Nephron progenitor cell (in vitro differentiated cells): ENCODE results near the gene CMTM1.

Source experiments
- DNase-seq: peaks from one replicate; pipeline ENCODE4 v3.0.0; 2021
- H3K27ac Mint-ChIP-seq: 2 replicates; pipeline ENCODE4 v1.8.0; 2021; ENCODE audit warnings: mild to moderate bottlenecking, moderate library complexity, mixed read lengths
- H3K27me3 Mint-ChIP-seq: 2 replicates; pipeline ENCODE4 v1.8.0; 2021; ENCODE audit warnings: mild to moderate bottlenecking, low read depth, mixed read lengths; ENCODE audit not compliant: poor library complexity
- H3K36me3 Mint-ChIP-seq: 2 replicates; pipeline ENCODE4 v1.8.0; 2021; ENCODE audit warnings: low read depth, mixed read lengths
- H3K4me1 Mint-ChIP-seq: 2 replicates; pipeline ENCODE4 v1.8.0; 2021; ENCODE audit warnings: mixed read lengths
- H3K4me3 Mint-ChIP-seq: 2 replicates; pipeline ENCODE4 v1.8.0; 2021; ENCODE audit warnings: mild to moderate bottlenecking, moderate library complexity, mixed read lengths
- H3K9me3 Mint-ChIP-seq: 2 replicates; pipeline ENCODE4 v1.8.0; 2021; ENCODE audit warnings: mild to moderate bottlenecking, moderate library complexity, mixed read lengths
- TF ChIP-seq, protein P1 (sequence below): fragments of 200-600 bp; sonication (generic); IDR thresholded peaks from 2 replicates; pipeline ENCODE4 v1.5.0; 2021; ENCODE audit warnings: antibody characterized with exemption

Gene CMTM1

DNA sequence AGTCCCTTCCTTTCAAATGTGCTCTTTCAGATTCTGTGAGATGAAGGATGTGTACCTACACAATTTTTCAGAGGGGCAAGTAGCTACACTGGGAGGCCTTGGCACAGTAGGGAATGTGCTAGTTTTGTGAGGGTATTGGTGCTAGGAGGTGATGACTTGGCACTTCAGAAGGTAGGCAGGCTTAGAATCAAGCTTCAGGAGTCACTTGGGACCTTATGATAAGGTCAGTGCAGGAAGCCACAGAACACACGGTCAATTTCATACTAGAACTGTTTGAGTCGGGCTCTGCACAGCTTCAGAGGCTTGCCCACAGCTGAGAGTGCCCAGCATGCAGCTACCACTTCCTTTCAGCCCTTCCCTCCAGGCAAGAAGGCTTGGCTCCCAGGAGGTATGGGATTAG, 6.1 kb downstream of the CMTM1 start:
- no peaks in the 10 kb centered on the region for H3K9me3 Mint-ChIP-seq
- H3K27me3 Mint-ChIP-seq, result peaks cover 8% of the 10 kb centered on the region
- no peak overlapping the region for H3K27ac Mint-ChIP-seq
- no peak for DNase-seq
- peaks cover 7% of the 10 kb centered on the region for H3K36me3 Mint-ChIP-seq
- H3K4me3 Mint-ChIP-seq, result no peak overlapping the region
- no peaks in the 10 kb centered on the region for H3K4me1 Mint-ChIP-seq
- TF ChIP-seq, protein P1, sequence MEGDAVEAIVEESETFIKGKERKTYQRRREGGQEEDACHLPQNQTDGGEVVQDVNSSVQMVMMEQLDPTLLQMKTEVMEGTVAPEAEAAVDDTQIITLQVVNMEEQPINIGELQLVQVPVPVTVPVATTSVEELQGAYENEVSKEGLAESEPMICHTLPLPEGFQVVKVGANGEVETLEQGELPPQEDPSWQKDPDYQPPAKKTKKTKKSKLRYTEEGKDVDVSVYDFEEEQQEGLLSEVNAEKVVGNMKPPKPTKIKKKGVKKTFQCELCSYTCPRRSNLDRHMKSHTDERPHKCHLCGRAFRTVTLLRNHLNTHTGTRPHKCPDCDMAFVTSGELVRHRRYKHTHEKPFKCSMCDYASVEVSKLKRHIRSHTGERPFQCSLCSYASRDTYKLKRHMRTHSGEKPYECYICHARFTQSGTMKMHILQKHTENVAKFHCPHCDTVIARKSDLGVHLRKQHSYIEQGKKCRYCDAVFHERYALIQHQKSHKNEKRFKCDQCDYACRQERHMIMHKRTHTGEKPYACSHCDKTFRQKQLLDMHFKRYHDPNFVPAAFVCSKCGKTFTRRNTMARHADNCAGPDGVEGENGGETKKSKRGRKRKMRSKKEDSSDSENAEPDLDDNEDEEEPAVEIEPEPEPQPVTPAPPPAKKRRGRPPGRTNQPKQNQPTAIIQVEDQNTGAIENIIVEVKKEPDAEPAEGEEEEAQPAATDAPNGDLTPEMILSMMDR, result no peak

GRCh38 chr16:66574081-66574480, 7.8 kb downstream of the CMTM1 start:
- Mint-ChIP-seq H3K27me3 (peaks cover 19% of the 10 kb centered on the region), H3K4me1 (no peaks in the 10 kb centered on the region), H3K4me3 (no peak overlapping the region), H3K9me3 (no peaks in the 10 kb centered on the region), H3K27ac (no peak overlapping the region), H3K36me3 (no peaks in the 10 kb centered on the region)
- TF ChIP-seq, protein P1, result no peak
- DNase-seq, result no peak

GRCh38 chr16:66574531-66574930, 8.3 kb downstream of the CMTM1 start:
- H3K27me3 Mint-ChIP-seq, result peaks cover 21% of the 10 kb centered on the region
- no peak for DNase-seq
- H3K4me3 Mint-ChIP-seq, result no peak overlapping the region
- H3K9me3 Mint-ChIP-seq, result no peaks in the 10 kb centered on the region
- H3K4me1 Mint-ChIP-seq, result no peaks in the 10 kb centered on the region
- H3K27ac Mint-ChIP-seq, result no peak overlapping the region
- no peaks in the 10 kb centered on the region for H3K36me3 Mint-ChIP-seq
- TF ChIP-seq, protein P1, result no peak

GRCh38 chr16:66575060-66575459, 8.8 kb downstream of the CMTM1 start:
- Mint-ChIP-seq H3K4me1 (peaks cover 2% of the 10 kb centered on the region), H3K27me3 (peaks cover 21% of the 10 kb centered on the region), H3K27ac (no peak overlapping the region), H3K4me3 (no peak overlapping the region), H3K36me3 (no peaks in the 10 kb centered on the region), H3K9me3 (no peaks in the 10 kb centered on the region)
- no peak for DNase-seq
- TF ChIP-seq, protein P1, result no peak

DNA sequence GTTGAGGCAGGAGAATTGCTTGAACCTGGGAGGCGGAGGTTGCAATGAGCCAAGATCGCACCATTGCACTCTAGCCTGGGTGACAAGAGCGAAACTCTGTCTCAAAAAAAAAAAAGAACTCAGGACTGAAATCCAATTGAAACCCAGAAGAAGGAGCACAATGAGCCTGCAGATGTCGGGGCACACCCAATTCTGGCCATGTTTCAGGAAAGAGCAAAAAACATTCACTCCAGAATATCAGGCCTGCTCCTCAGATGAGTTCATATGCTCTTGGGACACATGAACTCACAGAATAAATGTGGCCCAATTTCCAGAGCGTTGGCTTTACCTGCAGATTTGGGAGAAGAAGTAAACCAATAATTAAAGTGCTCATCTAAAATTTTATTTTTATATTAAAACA, 10.1 kb downstream of the CMTM1 start:
- no peak overlapping the region for H3K4me3 Mint-ChIP-seq
- no peak overlapping the region for H3K27ac Mint-ChIP-seq
- H3K4me1 Mint-ChIP-seq, result peaks cover 15% of the 10 kb centered on the region
- H3K27me3 Mint-ChIP-seq, result peaks cover 21% of the 10 kb centered on the region
- no peak for DNase-seq
- TF ChIP-seq, protein P1, result no peak
- no peaks in the 10 kb centered on the region for H3K9me3 Mint-ChIP-seq
- H3K36me3 Mint-ChIP-seq, result no peaks in the 10 kb centered on the region

- H3K4me1 Mint-ChIP-seq, result peaks cover 27% of the 10 kb centered on the region
- no peak within 1 kb of the TSS for H3K4me3 Mint-ChIP-seq
- peaks cover 15% of the 10 kb centered on the region for H3K27me3 Mint-ChIP-seq
- no peak for DNase-seq
- no peaks in the 10 kb centered on the region for H3K9me3 Mint-ChIP-seq
- TF ChIP-seq, protein P1, result no peak
- H3K27ac Mint-ChIP-seq, result peak within 1 kb of the TSS; percentile 47
- H3K36me3 Mint-ChIP-seq, result no peaks in the 10 kb centered on the region
Observed at GRCh38 chr16:66578651-66579531, 12.7 kb downstream of the CMTM1 start, which contains the start of gene CMTM2. CMTM2 (plus strand) TSS chr16:66579463; CDS start chr16:66579608, 145 bp downstream.
